Embryonic facial prominence (tissue), 1 donor: ENCODE measurements around the gene SPAG6.
"Not testable (repeated sequence)": the region's sequence is repeated elsewhere in the genome, so short reads cannot be mapped to it uniquely, and the experiment has no call there.

ENCODE experiments used
- DNase-seq: peaks from one replicate; pipeline ENCODE4 v3.0.0-alpha.2; 2016; ENCODE audit errors: extremely low spot score

Gene SPAG6

GRCh38 chr10:22372298-22372697, 27.0 kb downstream of the SPAG6 start:
- no peak for DNase-seq

GRCh38 chr10:22372917-22373316, 27.6 kb downstream of the SPAG6 start:
- DNase-seq, result no peak

GRCh38 chr10:22374489-22375126, 29.3 kb downstream of the SPAG6 start:
- no peak for DNase-seq

GRCh38 chr10:22379059-22379458, 33.8 kb downstream of the SPAG6 start:
- DNase-seq, result no peak

- DNase-seq, result no peak
These were observed 36.0 kb downstream of the SPAG6 start for GRCh38 chr10:22381262-22381661.

GRCh38 chr10:22386503-22386902, 41.2 kb downstream of the SPAG6 start:
- DNase-seq, result no peak

GRCh38 chr10:22389856-22390589, 44.7 kb downstream of the SPAG6 start:
- no peak for DNase-seq

GRCh38 chr10:22391600-22391999, 46.3 kb downstream of the SPAG6 start:
- no peak for DNase-seq

- not testable (repeated sequence) for DNase-seq
These were observed 50.9 kb downstream of the SPAG6 start for GRCh38 chr10:22396195-22396594.

GRCh38 chr10:22406916-22407315, 61.6 kb downstream of the SPAG6 start:
- DNase-seq, result not testable (repeated sequence)

- DNase-seq, result no peak
These were observed 65.1 kb downstream of the SPAG6 start for GRCh38 chr10:22410394-22410793.

- no peak for DNase-seq
These were observed 65.5 kb downstream of the SPAG6 start for GRCh38 chr10:22410846-22411245.

GRCh38 chr10:22414146-22414545, 68.8 kb downstream of the SPAG6 start:
- no peak for DNase-seq

- no peak for DNase-seq
These were observed 69.8 kb downstream of the SPAG6 start for GRCh38 chr10:22415072-22415471.

GRCh38 chr10:22417736-22418268, 72.5 kb downstream of the SPAG6 start:
- DNase-seq, result no peak

GRCh38 chr10:22420787-22421517, 75.7 kb downstream of the SPAG6 start:
- no peak for DNase-seq

- DNase-seq, result no peak
These were observed 81.4 kb downstream of the SPAG6 start for GRCh38 chr10:22426653-22427052.

GRCh38 chr10:22427101-22427500, 81.8 kb downstream of the SPAG6 start:
- no peak for DNase-seq

GRCh38 chr10:22427890-22428571, 82.7 kb downstream of the SPAG6 start:
- no peak for DNase-seq

GRCh38 chr10:22429146-22429545, 83.8 kb downstream of the SPAG6 start:
- DNase-seq, result no peak

- no peak for DNase-seq
These were observed 84.7 kb downstream of the SPAG6 start for GRCh38 chr10:22429981-22430421.

GRCh38 chr10:22433875-22434274, 88.6 kb downstream of the SPAG6 start:
- DNase-seq, result no peak
